GM12875 (cell line): Measurements from ENCODE around the gene PRH1.

Source experiments
- H3K4me3 ChIP-seq: one replicate; pipeline ENCODE4 v1.5.1; 2011; ENCODE audit warnings: low read depth, low read length, control low read depth
- TF ChIP-seq, protein P1 (sequence below): IDR thresholded peaks from 2 replicates; pipeline ENCODE4 v1.5.1; 2011; ENCODE audit warnings: low read depth, mild to moderate bottlenecking, control low read depth, inconsistent platforms, low read length, moderate library complexity, borderline replicate concordance; ENCODE audit not compliant: insufficient read depth

The PRH1 gene

GRCh38 chr12:10863512-10864218 is 20.4 kb downstream of the PRH1 start:
- no peak overlapping the region for H3K4me3 ChIP-seq
- TF ChIP-seq, protein P1, sequence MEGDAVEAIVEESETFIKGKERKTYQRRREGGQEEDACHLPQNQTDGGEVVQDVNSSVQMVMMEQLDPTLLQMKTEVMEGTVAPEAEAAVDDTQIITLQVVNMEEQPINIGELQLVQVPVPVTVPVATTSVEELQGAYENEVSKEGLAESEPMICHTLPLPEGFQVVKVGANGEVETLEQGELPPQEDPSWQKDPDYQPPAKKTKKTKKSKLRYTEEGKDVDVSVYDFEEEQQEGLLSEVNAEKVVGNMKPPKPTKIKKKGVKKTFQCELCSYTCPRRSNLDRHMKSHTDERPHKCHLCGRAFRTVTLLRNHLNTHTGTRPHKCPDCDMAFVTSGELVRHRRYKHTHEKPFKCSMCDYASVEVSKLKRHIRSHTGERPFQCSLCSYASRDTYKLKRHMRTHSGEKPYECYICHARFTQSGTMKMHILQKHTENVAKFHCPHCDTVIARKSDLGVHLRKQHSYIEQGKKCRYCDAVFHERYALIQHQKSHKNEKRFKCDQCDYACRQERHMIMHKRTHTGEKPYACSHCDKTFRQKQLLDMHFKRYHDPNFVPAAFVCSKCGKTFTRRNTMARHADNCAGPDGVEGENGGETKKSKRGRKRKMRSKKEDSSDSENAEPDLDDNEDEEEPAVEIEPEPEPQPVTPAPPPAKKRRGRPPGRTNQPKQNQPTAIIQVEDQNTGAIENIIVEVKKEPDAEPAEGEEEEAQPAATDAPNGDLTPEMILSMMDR, result no peak

- TF ChIP-seq, protein P1, result no peak
- H3K4me3 ChIP-seq, result no peak overlapping the region
These were observed 22.7 kb downstream of the PRH1 start for GRCh38 chr12:10861366-10861765.

DNA sequence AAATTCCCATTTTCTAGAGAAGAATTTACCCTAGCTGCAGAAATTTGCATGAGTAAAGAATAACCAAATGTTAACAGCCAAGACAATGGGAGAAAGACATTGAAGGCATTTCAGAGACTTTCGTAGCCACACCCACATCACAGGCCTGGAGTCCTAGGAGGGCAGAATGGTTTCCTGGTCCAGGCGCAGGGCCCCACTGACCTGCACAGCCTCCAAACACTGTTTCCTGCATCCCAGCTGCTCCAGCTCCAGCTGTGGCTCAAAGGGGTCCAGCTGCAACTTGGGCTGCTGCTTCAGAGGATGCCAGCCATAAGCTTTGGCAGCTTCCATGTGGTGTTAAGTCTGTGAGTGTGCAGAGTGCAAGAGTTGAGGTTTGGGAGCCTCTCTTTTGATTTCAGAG is 28.2 kb downstream of the PRH1 start:
- H3K4me3 ChIP-seq, result no peak overlapping the region
- TF ChIP-seq, protein P1, result no peak

GRCh38 chr12:10853776-10854175 is 30.3 kb downstream of the PRH1 start:
- TF ChIP-seq, protein P1, result no peak
- no peak overlapping the region for H3K4me3 ChIP-seq

DNA sequence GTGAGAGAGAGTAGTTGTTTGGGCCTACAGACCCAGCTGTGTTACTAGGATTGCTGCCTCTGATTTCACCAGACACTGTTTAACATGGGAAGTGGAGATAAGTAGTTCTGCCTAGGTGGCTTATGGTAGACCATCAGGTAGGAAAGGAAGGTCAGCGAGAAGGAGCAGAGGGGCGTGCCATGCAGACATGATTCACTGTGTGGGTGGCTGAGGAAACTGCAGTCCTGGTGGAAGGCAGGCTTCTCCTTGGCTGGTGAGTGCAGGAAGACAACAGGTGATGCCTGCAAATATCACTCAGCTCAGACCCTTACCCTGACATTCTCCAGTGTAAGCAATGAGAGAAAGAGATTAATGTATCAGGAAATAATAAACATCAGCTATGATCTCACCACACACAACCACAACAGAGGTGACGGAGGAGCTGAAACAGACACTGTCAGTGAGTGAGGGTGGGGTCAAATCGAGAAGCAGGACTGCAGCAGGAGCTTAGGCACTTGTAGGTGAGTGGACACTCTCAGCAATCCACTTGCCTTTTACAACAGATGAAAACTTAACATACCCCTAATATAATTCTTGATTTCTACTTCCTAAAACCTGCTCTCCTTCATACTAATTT is 32.7 kb downstream of the PRH1 start:
- H3K4me3 ChIP-seq, result no peak overlapping the region
- TF ChIP-seq, protein P1, result no peak

GRCh38 chr12:10849425-10849878 is 34.6 kb downstream of the PRH1 start, which contains the start of gene PRR4:
Gene PRR4 (minus strand): TSS chr12:10849475. CDS start chr12:10849437, 38 bp downstream.
- no peak within 1 kb of the TSS for H3K4me3 ChIP-seq
- TF ChIP-seq, protein P1, result no peak

- TF ChIP-seq, protein P1, result no peak
- no peak overlapping the region for H3K4me3 ChIP-seq
These were observed 36.3 kb downstream of the PRH1 start for GRCh38 chr12:10847744-10848143.
